Measurements from ENCODE around the gene NOP14.

NOP14 gene

DNA sequence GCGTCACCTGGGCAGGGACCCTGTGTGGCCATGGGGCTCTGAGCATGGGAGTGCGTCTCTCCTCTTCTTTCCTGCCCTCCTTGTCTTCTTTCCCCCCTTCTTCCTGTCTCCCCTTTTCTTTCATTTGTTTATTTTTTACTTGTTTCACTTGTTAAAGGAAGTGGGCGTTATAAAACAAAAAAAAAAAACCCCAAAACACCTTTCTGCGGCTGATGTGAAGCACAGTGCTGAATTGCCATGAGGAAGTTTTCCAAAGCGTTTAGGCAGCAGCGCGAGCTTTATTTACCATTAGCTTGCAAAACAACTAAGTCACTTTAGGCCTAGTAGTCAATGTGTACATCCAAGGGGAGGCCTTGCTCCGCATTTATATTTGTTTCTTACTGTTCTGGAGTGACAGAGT, 57.0 kb downstream of the NOP14 start:
- Histone ChIP-seq H3K36me3 (ENCODE audit: control insufficient read depth, insufficient read depth, low read length) (peaks cover 86% of the 10 kb centered on the region), H3K4me3 (ENCODE audit: low read depth, low read length) (no peak overlapping the region), H3K27me3 (ENCODE audit: control insufficient read depth, insufficient read depth, low read length) (no peaks in the 10 kb centered on the region), H3K9ac (ENCODE audit: low read depth, low read length) (no peak overlapping the region), H3K27ac (ENCODE audit: low read depth, low read length) (no peak overlapping the region), H3K4me1 (ENCODE audit: control insufficient read depth, insufficient read depth, low read length) (no peaks in the 10 kb centered on the region), H3K9me3 (ENCODE audit: control insufficient read depth, insufficient read depth, low read length) (no peaks in the 10 kb centered on the region)

DNA sequence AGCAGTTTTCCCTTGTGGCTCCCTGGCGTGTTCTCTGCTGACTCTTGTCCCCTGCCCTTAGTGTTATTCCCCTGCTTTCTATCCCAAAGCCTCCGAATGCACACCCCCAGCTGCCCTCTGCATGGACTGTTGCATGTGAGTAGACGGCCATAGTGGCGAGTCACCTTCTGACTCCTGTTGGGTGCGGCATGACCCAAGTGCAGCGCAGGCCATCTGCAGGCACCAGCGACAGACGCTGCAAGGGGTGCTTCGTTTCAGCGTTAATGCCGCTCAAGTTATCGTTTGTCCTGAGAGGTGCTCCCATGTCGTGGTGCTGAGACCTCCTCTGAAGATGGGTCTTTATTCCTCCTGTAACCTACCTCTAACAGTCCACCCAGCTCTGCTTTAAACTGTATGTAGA, 57.7 kb downstream of the NOP14 start:
- Histone ChIP-seq H3K9ac (ENCODE audit: low read depth, low read length) (no peak overlapping the region), H3K4me1 (ENCODE audit: control insufficient read depth, insufficient read depth, low read length) (no peaks in the 10 kb centered on the region), H3K36me3 (ENCODE audit: control insufficient read depth, insufficient read depth, low read length) (peaks cover 86% of the 10 kb centered on the region)

DNA sequence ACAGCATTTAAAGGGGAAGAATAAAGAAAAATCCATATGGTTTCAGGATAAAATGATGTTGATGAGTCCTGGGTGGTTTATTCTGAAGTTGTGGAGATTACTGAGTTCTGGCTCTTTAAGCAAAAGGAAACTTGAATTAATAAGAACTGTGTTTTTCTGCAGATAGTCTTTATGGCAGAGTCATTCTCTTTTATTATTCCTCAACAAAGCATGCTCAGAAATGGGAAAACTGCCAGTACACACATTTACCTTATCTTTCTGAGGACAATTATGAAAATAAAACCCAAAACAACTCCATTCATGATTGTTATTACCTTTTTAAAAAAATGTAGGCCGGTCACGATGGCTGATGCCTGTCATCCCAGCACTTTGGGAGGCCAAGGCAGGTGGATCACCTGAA, 61.1 kb downstream of the NOP14 start:
- H3K9ac ChIP-seq (ENCODE audit: low read depth, low read length) = no peak overlapping the region
- no peaks in the 10 kb centered on the region for H3K9me3 ChIP-seq (ENCODE audit: control insufficient read depth, insufficient read depth, low read length)
- H3K4me3 ChIP-seq (ENCODE audit: low read depth, low read length) = no peak overlapping the region
- H3K36me3 ChIP-seq (ENCODE audit: control insufficient read depth, insufficient read depth, low read length) = peaks cover 84% of the 10 kb centered on the region
- H3K27ac ChIP-seq (ENCODE audit: low read depth, low read length) = no peak overlapping the region
- no peaks in the 10 kb centered on the region for H3K27me3 ChIP-seq (ENCODE audit: control insufficient read depth, insufficient read depth, low read length)
- H3K4me1 ChIP-seq (ENCODE audit: control insufficient read depth, insufficient read depth, low read length) = no peaks in the 10 kb centered on the region

More for the DNA sequence above, 57.7 kb downstream of the NOP14 start:
- no peak overlapping the region for H3K27ac ChIP-seq (ENCODE audit: low read depth, low read length)
- H3K9me3 ChIP-seq (ENCODE audit: control insufficient read depth, insufficient read depth, low read length) = no peaks in the 10 kb centered on the region
- H3K4me3 ChIP-seq (ENCODE audit: low read depth, low read length) = no peak overlapping the region
- H3K27me3 ChIP-seq (ENCODE audit: control insufficient read depth, insufficient read depth, low read length) = no peaks in the 10 kb centered on the region

DNA sequence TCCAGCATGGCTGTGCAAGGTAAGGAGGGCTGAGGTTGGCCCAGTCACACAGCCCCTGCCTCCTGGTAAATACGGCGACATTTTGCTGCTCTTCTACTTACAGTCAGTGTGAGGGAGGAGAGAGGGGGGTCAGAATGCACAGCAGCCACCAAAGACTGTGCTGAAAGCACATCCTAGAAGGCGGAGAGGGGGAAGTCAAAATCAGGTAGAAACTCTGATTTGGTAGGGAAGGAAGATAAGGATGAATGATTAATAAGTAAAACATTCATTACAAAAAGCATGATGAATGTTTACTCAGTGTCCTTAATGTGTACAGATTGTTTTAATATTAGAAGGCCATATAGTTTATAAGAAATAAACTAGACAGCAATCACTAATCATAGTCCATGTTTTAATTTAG, 62.0 kb downstream of the NOP14 start:
- Histone ChIP-seq H3K27me3 (ENCODE audit: control insufficient read depth, insufficient read depth, low read length) (no peaks in the 10 kb centered on the region), H3K4me1 (ENCODE audit: control insufficient read depth, insufficient read depth, low read length) (no peaks in the 10 kb centered on the region), H3K36me3 (ENCODE audit: control insufficient read depth, insufficient read depth, low read length) (peaks cover 82% of the 10 kb centered on the region), H3K9ac (ENCODE audit: low read depth, low read length) (no peak overlapping the region), H3K4me3 (ENCODE audit: low read depth, low read length) (no peak overlapping the region), H3K9me3 (ENCODE audit: control insufficient read depth, insufficient read depth, low read length) (no peaks in the 10 kb centered on the region), H3K27ac (ENCODE audit: low read depth, low read length) (no peak overlapping the region)

DNA sequence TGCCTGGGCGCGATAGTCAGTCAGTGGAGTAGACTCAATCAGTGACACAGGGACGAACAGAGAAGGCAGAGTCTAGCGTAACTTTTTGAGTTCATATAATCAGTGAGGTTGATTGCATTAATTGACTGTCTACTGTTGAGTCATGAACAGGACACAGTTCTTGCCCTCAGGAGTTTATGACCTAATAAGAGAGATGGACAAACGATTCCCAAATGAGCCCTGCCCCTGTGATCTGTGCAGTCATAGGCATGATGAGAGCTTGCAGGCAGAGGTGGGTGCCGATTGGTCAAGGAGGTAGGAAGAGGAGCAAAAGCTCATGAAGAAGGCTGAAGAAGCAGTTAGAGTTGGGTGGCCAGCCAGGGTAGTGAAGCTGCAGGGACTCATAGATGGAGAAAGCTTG, 62.5 kb downstream of the NOP14 start:
- H3K36me3 ChIP-seq (ENCODE audit: control insufficient read depth, insufficient read depth, low read length) = peaks cover 80% of the 10 kb centered on the region
- no peak overlapping the region for H3K9ac ChIP-seq (ENCODE audit: low read depth, low read length)
- H3K27ac ChIP-seq (ENCODE audit: low read depth, low read length) = no peak overlapping the region

DNA sequence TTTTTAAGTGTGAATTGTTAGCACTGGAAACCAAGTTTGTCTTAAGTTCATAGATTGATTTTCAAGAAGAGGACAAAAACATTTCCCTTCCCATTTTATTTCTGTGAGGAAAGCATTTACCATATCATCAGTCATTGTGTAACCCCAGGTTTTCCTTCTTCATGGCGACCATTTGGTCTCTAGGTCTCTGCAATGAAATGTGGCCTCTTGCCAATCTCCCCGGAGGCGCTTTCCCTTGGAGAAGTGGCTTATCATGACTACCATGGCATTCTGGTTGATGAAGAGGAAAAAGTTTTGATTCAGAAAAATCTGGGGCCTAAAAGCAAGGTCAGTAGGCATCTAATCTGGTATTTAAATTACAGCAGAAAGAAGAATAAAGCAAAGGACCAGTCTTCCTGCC, 65.2 kb downstream of the NOP14 start:
- Histone ChIP-seq H3K36me3 (ENCODE audit: control insufficient read depth, insufficient read depth, low read length) (peaks cover 69% of the 10 kb centered on the region), H3K4me1 (ENCODE audit: control insufficient read depth, insufficient read depth, low read length) (no peaks in the 10 kb centered on the region), H3K4me3 (ENCODE audit: low read depth, low read length) (no peak overlapping the region), H3K27me3 (ENCODE audit: control insufficient read depth, insufficient read depth, low read length) (no peaks in the 10 kb centered on the region), H3K9ac (ENCODE audit: low read depth, low read length) (no peak overlapping the region), H3K27ac (ENCODE audit: low read depth, low read length) (no peak overlapping the region), H3K9me3 (ENCODE audit: control insufficient read depth, insufficient read depth, low read length) (no peaks in the 10 kb centered on the region)

More for the DNA sequence above, 62.5 kb downstream of the NOP14 start:
- Histone ChIP-seq H3K27me3 (ENCODE audit: control insufficient read depth, insufficient read depth, low read length) (no peaks in the 10 kb centered on the region), H3K4me1 (ENCODE audit: control insufficient read depth, insufficient read depth, low read length) (no peaks in the 10 kb centered on the region), H3K9me3 (ENCODE audit: control insufficient read depth, insufficient read depth, low read length) (no peaks in the 10 kb centered on the region), H3K4me3 (ENCODE audit: low read depth, low read length) (no peak overlapping the region)

DNA sequence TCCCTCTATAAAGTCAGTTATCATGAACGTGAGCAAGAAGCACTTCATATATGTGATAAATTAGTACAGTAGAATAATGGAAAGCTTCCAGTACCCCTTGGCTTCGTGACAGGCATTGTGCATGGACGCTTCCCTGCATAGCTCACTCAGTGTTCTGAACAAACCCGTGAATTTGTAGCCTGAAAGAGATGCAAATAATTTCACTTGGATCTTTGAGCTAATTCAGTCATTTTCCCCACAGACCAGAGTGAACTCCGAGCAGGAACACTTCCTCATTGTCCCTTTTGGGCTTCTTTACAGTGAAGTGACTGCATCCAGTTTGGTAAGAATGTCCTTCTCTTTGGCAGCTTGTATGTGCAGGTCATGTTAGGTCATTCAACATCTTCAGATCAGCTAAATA, 69.4 kb downstream of the NOP14 start:
- Histone ChIP-seq H3K9ac (ENCODE audit: low read depth, low read length) (no peak overlapping the region), H3K9me3 (ENCODE audit: control insufficient read depth, insufficient read depth, low read length) (no peaks in the 10 kb centered on the region), H3K4me3 (ENCODE audit: low read depth, low read length) (no peak overlapping the region), H3K36me3 (ENCODE audit: control insufficient read depth, insufficient read depth, low read length) (peaks cover 40% of the 10 kb centered on the region), H3K4me1 (ENCODE audit: control insufficient read depth, insufficient read depth, low read length) (no peaks in the 10 kb centered on the region), H3K27me3 (ENCODE audit: control insufficient read depth, insufficient read depth, low read length) (no peaks in the 10 kb centered on the region), H3K27ac (ENCODE audit: low read depth, low read length) (no peak overlapping the region)

DNA sequence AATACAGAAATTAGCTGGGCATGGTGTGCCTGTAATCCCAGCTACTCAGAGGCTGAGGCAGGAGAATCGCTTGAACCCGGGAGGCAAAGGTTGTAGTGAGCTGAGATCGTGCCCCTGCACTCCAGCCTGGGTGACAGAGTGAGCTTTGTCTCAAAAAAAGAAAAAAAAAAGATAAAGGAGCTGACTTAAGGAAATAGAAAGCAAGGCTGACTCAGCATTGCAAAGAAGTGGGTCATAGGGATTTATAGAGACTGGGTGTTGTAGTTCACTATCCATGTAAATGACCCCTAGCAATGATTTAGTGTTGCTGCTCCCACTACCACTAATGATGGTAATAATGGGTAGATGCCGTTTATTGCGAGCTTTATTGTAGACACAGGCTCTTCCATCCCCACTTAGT, 71.9 kb downstream of the NOP14 start:
- no peak overlapping the region for H3K9ac ChIP-seq (ENCODE audit: low read depth, low read length)
- no peaks in the 10 kb centered on the region for H3K9me3 ChIP-seq (ENCODE audit: control insufficient read depth, insufficient read depth, low read length)
- no peak overlapping the region for H3K4me3 ChIP-seq (ENCODE audit: low read depth, low read length)
- no peak overlapping the region for H3K27ac ChIP-seq (ENCODE audit: low read depth, low read length)
- H3K4me1 ChIP-seq (ENCODE audit: control insufficient read depth, insufficient read depth, low read length) = no peaks in the 10 kb centered on the region
- H3K36me3 ChIP-seq (ENCODE audit: control insufficient read depth, insufficient read depth, low read length) = peaks cover 33% of the 10 kb centered on the region
- no peaks in the 10 kb centered on the region for H3K27me3 ChIP-seq (ENCODE audit: control insufficient read depth, insufficient read depth, low read length)

DNA sequence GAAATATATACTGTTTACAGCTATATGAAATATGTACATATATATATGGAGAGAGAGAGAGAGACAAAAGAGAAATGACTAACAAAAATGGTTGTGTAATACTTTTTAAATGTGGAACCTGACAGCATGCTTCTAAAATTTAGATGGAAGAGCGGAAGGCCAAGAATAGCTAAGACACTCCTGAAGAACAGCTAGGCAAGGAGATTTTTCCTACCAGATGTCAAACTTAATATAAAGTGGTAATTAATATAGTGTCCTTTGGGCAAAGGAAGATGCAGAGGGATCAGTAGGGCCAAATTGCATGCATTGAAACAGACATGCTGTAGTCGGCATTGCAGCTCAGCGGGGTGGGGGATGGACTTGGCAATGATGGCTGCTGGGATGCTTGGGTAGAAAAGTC, 74.3 kb downstream of the NOP14 start:
- Histone ChIP-seq H3K36me3 (ENCODE audit: control insufficient read depth, insufficient read depth, low read length) (peaks cover 35% of the 10 kb centered on the region), H3K27me3 (ENCODE audit: control insufficient read depth, insufficient read depth, low read length) (no peaks in the 10 kb centered on the region), H3K9me3 (ENCODE audit: control insufficient read depth, insufficient read depth, low read length) (no peaks in the 10 kb centered on the region), H3K27ac (ENCODE audit: low read depth, low read length) (no peak overlapping the region), H3K9ac (ENCODE audit: low read depth, low read length) (no peak overlapping the region), H3K4me1 (ENCODE audit: control insufficient read depth, insufficient read depth, low read length) (no peaks in the 10 kb centered on the region), H3K4me3 (ENCODE audit: low read depth, low read length) (no peak overlapping the region)

Data from HUES48 (cell line).